SJSA1 (cell line): ENCODE data around the gene RRBP1. TPM values are rescaled to one million over a fixed set of nuclear protein-coding genes. Genes with fewer than 3 reads are reported as not detected.

ENCODE experiments used
- DNase-seq, 2 experiments: peaks; one replicate each; pipeline ENCODE4 v3.0.0-alpha.2; 2015 to 2020; ENCODE audit warnings: low spot score in 2 of 2, low read depth in 1 of 2
- H3K27ac ChIP-seq: fragments of 250-450 bp; sonication (Bioruptor Pico); 2 replicates; pipeline ENCODE4 v1.5.1; 2020; ENCODE audit warnings: mild to moderate bottlenecking, moderate library complexity
- H3K27me3 ChIP-seq: fragments of 250-450 bp; sonication (Bioruptor Pico); replicated peaks from 2 replicates; pipeline ENCODE4 v1.5.1; 2020; ENCODE audit warnings: mild to moderate bottlenecking, moderate library complexity
- H3K36me3 ChIP-seq: fragments of 250-450 bp; sonication (Bioruptor Pico); 2 replicates; pipeline ENCODE4 v1.5.1; 2020; ENCODE audit warnings: mild to moderate bottlenecking
- H3K4me1 ChIP-seq: fragments of 250-450 bp; sonication (Bioruptor Pico); replicated peaks from 2 replicates; pipeline ENCODE4 v1.6.1; 2021; ENCODE audit warnings: mild to moderate bottlenecking
- H3K4me3 ChIP-seq: fragments of 250-450 bp; sonication (Bioruptor Pico); 2 replicates; pipeline ENCODE4 v1.5.1; 2020; ENCODE audit warnings: mild to moderate bottlenecking
- H3K9me3 ChIP-seq: fragments of 250-450 bp; sonication (Bioruptor Pico); replicated peaks from 2 replicates; pipeline ENCODE4 v1.5.1; 2020; ENCODE audit warnings: mild to moderate bottlenecking
- total RNA-seq: library from RNA; depleted of rRNA; stranded (reverse); fragments of >200 nt; shearing (Covaris generic); gene quantifications from 2 replicates; pipeline ENCODE4 v1.2.3, GENCODE V29; 2014

The RRBP1 gene
- total RNA-seq, 1 experiment from 2014 or later = 272 TPM

DNA sequence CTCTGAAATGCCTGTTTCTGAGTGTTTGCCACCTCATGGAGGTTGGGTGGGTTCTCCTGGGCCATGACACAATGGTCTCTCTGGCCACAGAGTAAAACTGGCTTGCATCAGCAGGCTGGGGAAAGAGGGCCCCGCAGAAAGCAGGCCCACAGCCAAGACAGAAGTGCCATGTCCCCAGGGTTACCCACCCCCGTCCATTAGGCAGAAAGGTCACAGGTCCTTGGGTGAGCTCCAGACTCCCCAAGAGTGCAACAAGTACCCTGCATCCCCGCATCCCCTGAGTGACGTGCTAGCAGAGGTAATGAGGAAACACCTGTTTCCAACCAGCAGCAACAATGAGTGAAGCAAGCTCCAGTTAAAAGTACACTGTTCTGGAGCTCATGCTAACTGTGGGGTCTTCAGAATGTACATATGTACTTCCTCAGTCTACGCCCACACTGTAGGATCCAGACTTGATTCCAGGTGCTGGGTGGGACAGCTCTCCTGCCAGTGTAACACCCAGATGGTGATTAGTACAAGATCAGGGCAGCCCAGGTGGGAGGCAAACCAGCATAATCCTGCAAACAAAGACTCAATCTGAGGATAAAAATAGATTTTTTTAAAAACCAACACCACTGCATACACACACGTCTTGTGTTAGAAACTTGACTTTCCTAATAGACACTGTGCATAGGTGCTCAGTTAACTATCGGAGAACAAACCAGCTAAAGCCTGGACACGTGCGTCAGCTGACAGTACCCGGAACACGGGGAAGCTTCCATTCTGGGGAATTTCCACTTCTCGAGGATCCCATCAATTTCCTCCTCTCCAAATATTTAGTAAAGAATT lies 31.5 kb downstream of the RRBP1 start:
- Histone ChIP-seq H3K36me3 (peaks cover 87% of the 10 kb centered on the region), H3K27me3 (no peaks in the 10 kb centered on the region), H3K9me3 (no peaks in the 10 kb centered on the region), H3K4me3 (no peak overlapping the region), H3K27ac (no peak overlapping the region), H3K4me1 (no peaks in the 10 kb centered on the region)
- DNase-seq = no peak

- Histone ChIP-seq H3K4me3 (no peak overlapping the region), H3K4me1 (no peaks in the 10 kb centered on the region), H3K27ac (no peak overlapping the region), H3K27me3 (no peaks in the 10 kb centered on the region), H3K36me3 (peaks cover 93% of the 10 kb centered on the region), H3K9me3 (no peaks in the 10 kb centered on the region)
- no peak for DNase-seq
These were observed 33.0 kb downstream of the RRBP1 start for GRCh38 chr20:17648791-17649730.

DNA sequence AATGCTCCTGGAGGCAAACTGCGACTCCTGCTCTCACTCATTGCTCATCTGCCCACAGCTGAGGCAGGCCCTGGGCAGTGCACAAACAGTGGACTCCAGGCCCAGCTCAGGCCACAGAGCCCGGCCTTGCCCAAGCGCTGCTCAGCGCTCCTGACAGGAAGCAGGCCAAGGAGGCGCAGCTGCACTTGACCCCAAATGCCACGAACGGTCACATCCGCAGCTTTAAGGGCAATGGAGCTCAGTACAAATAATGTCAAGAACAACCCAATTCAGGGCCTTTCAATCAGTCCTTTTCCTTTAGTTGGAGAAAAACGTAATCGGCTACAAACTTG lies 33.8 kb downstream of the RRBP1 start:
- no peaks in the 10 kb centered on the region for H3K4me1 ChIP-seq
- H3K27ac ChIP-seq = no peak overlapping the region

DNA sequence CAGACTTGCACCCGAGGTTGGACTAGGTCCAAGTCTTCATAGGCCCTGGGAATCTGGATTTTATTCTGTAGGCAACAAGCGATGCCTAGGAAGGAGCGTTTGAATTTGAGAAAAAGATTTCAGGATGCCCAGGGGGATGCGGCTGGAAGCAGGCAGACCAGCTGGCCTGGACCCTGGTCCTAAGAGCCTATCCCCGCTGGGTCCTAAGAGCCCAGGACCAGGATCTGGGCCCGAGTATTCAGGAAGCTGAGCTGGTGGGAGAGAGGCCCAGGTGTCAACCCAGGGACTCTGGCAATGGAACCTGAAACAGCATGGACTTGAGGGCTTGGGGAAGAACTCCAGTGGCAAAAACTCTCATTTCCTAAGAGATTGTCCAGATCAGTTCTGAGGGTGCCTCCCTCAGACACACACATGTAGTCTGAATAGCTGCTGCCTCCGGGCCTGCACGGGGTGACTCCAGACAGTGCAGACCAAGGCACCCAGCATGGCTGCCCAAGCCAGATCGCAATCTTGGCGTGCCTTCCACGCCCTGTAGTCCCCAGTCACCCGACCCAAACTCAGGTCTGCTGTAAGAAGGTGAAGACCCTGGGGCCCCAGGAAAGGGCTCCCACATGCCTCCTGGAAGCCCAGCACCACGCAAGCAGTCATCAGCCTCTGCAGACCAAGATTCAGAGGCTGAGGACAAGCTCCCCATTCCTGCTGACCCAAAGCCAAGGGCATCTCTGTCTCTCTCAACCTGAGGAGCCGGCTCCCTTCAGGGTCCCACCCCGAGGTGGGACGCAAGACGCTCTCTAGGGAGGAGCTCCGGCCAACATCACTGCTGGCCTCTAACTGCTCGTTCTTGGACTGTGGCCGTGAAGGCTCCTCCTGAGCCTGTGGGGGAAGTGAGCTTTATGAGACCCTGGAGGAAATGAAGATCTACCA lies 34.4 kb downstream of the RRBP1 start:
- Histone ChIP-seq H3K4me1 (no peaks in the 10 kb centered on the region), H3K36me3 (peaks cover 91% of the 10 kb centered on the region), H3K27ac (no peak overlapping the region), H3K4me3 (no peak overlapping the region), H3K9me3 (no peaks in the 10 kb centered on the region), H3K27me3 (no peaks in the 10 kb centered on the region)
- DNase-seq = no peak

More for the DNA sequence above, 33.8 kb downstream of the RRBP1 start:
- no peak for DNase-seq
- Histone ChIP-seq H3K27me3 (no peaks in the 10 kb centered on the region), H3K36me3 (peaks cover 94% of the 10 kb centered on the region), H3K4me3 (no peak overlapping the region), H3K9me3 (no peaks in the 10 kb centered on the region)

GRCh38 chr20:17646961-17647301 lies 35.1 kb downstream of the RRBP1 start:
- Histone ChIP-seq H3K4me1 (no peaks in the 10 kb centered on the region), H3K4me3 (no peak overlapping the region), H3K36me3 (peaks cover 91% of the 10 kb centered on the region), H3K27me3 (no peaks in the 10 kb centered on the region), H3K27ac (no peak overlapping the region), H3K9me3 (no peaks in the 10 kb centered on the region)
- DNase-seq = no peak

DNA sequence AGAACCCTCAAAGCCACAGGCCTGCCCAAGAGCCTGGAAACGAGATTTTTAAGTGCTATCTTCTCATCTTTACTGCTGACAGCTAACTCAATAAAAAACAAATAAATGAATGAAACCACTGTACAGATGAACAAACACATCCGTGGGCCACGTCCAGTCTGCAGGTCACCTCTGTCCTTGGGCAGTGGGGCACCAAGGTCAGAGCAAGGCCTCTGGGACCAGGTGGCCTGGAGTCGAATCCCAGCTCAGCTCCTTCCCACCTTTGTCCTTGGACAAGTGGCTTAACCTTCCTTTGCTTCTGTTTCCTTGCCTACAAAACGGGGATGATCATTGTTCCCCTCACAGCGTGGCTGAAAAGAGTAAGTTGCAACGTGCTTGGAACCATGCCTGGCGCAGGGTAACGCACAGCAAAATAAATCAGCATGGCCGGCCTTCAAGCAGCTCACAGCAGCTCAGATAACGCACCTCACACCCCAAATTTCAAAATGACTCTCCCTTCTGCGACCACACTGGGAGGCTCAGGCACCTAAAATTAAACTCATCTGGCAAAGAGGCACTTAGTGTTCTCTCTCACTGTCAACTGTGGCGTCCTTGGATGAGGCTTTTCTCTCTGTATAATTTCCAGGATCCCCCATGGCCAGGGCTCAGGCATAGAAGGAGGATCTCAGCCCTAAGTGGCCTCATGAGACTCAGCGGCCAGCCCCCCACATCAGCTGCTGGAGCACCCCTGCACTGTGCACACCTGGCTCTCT lies 35.7 kb downstream of the RRBP1 start:
- no peak for DNase-seq
- Histone ChIP-seq H3K27ac (no peak overlapping the region), H3K4me3 (no peak overlapping the region), H3K36me3 (peaks cover 91% of the 10 kb centered on the region), H3K27me3 (no peaks in the 10 kb centered on the region), H3K4me1 (no peaks in the 10 kb centered on the region), H3K9me3 (no peaks in the 10 kb centered on the region)

DNA sequence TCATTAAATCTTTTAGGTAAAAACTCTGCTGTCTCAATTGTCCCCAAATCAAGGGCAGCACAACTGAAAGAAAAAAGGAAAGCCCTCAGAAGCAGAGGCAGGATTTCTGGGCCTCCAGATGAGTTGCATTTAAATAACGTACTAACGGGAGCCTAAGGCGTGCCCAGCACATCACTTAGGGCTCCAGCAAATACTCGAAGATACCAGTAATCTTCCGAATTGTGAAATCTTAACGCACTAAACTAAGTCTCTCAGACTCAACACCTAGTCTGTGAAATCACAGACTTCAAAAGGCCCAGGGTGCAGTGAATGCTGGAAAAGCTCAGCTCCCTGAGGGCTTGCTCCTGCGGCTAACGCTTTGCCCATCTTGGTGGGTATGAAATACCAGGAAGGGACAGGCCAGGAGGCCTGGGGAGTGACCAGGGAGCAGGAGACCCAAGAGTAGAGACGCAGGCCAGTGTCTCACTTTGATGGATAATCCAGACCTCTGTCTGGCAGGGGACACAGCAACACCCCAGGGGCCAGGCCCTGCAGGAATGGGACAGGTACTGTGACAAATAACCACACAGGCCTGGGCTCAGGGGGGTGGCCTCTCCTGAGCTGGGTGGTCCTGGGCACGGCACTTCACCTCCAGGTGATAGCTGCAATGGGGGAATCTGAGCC lies 36.4 kb downstream of the RRBP1 start:
- H3K36me3 ChIP-seq = peaks cover 91% of the 10 kb centered on the region
- H3K9me3 ChIP-seq = no peaks in the 10 kb centered on the region
- no peak overlapping the region for H3K4me3 ChIP-seq
- no peaks in the 10 kb centered on the region for H3K4me1 ChIP-seq
- no peak overlapping the region for H3K27ac ChIP-seq
- no peak for DNase-seq
- no peaks in the 10 kb centered on the region for H3K27me3 ChIP-seq

DNA sequence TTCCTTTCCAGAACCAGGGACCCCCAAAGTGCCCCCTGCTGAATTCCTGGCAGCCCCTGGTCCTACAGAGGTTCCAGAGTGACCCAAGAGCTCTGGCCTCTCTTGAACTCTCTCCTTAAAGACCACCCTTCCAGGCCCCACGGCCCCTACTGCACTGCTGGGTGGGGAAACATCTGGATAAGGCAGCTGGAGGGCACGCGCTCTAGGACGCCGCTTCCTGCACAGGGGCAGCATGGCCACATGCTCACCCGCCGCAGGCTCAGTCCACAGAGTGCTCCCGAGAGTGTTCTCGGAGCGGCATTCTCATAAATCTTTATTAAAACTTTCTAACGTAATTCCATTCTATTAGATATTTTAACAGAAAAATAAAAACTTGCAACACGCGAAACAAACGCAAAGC lies 37.0 kb downstream of the RRBP1 start:
- H3K36me3 ChIP-seq = peaks cover 91% of the 10 kb centered on the region

GRCh38 chr20:17644451-17644850 lies 37.6 kb downstream of the RRBP1 start:
- no peak for DNase-seq
- Histone ChIP-seq H3K4me1 (no peaks in the 10 kb centered on the region), H3K36me3 (peaks cover 93% of the 10 kb centered on the region), H3K9me3 (no peaks in the 10 kb centered on the region), H3K27ac (no peak overlapping the region), H3K4me3 (no peak overlapping the region), H3K27me3 (no peaks in the 10 kb centered on the region)

More for the DNA sequence above, 37.0 kb downstream of the RRBP1 start:
- no peak for DNase-seq
- Histone ChIP-seq H3K4me3 (no peak overlapping the region), H3K9me3 (no peaks in the 10 kb centered on the region), H3K4me1 (no peaks in the 10 kb centered on the region), H3K27me3 (no peaks in the 10 kb centered on the region), H3K27ac (no peak overlapping the region)

DNA sequence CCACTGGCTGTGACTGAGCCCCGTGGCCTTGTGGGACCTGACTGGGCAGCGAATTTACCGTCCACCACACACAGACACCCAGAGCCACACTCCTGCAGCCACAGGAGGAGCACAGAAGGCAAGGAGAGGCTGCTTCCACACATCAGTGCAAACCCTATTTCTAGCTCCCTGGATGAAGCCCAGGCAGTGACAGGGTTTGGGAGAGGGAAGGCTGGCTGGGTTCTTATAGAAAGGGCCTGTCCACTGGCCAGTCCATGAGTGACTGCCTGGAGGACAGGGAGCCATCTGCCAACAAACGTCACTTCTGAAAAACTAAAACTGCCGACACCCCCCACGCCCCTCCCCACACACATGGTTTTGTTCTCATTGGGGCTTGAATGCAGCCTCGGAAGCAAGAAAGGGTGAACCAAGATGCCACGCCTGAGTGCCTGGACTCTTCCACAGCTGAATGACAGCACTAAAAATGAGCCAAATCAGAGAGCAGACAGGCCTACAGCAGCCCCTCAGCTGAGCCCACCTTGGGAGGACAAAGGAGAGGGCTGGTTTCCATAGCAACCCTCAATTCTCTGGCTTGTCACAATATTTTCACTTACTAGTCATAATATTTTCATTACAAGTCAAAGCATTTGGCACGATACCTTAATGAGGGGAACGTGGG lies 38.4 kb downstream of the RRBP1 start:
- Histone ChIP-seq H3K4me3 (no peak overlapping the region), H3K4me1 (no peaks in the 10 kb centered on the region), H3K36me3 (peaks cover 95% of the 10 kb centered on the region), H3K9me3 (0 out of 2 replicates have a peak, but pooled peaks cover 2% of the 10 kb centered on the region), H3K27me3 (no peaks in the 10 kb centered on the region), H3K27ac (no peak overlapping the region)
- DNase-seq = no peak

GRCh38 chr20:17642404-17643269 lies 39.4 kb downstream of the RRBP1 start:
- Histone ChIP-seq H3K9me3 (0 out of 2 replicates have a peak, but pooled peaks cover 2% of the 10 kb centered on the region), H3K4me1 (no peaks in the 10 kb centered on the region), H3K27ac (no peak overlapping the region), H3K4me3 (no peak overlapping the region), H3K27me3 (no peaks in the 10 kb centered on the region), H3K36me3 (peaks cover 95% of the 10 kb centered on the region)
- no peak for DNase-seq
